Dedifferentiated amniotic fluid mesenchymal stem cell (primary cell): ENCODE measurements around the gene NOL7.

Source experiments
- DNase-seq: peaks from one replicate; pipeline ENCODE4 v3.0.0-alpha.2; 2016; ENCODE audit errors: extremely low spot score

NOL7 gene

GRCh38 chr6:13614926-13615791, at the start of gene NOL7:
Gene NOL7 (plus strand): TSS chr6:13615335. CDS start chr6:13615359, 24 bp downstream.
- DNase-seq: peak; percentile 99

- DNase-seq: no peak
Measured at GRCh38 chr6:13565921-13566320, 49.2 kb upstream of the NOL7 start.

GRCh38 chr6:13566500-13566899, 48.6 kb upstream of the NOL7 start:
- no peak for DNase-seq

- DNase-seq: no peak
Measured at GRCh38 chr6:13568970-13569369, 46.2 kb upstream of the NOL7 start.

- no peak for DNase-seq
Measured at GRCh38 chr6:13572240-13572639, 42.9 kb upstream of the NOL7 start.

GRCh38 chr6:13572951-13573654, 42.0 kb upstream of the NOL7 start:
- no peak for DNase-seq

- no peak for DNase-seq
Measured at GRCh38 chr6:13573669-13574110, 41.4 kb upstream of the NOL7 start.

- peak; percentile 86 for DNase-seq
Measured at GRCh38 chr6:13574149-13574570, 41.0 kb upstream of the NOL7 start.

GRCh38 chr6:13574571-13575376, 40.4 kb upstream of the NOL7 start, which contains the start of gene SIRT5:
Gene SIRT5 (plus strand): TSS chr6:13574601. CDS start chr6:13584111, 9,510 bp downstream.
- DNase-seq: peak; percentile 87

GRCh38 chr6:13575377-13575775, 39.8 kb upstream of the NOL7 start:
- peak; percentile 70 for DNase-seq

- DNase-seq: no peak
Measured at GRCh38 chr6:13576017-13576416, 39.1 kb upstream of the NOL7 start.

GRCh38 chr6:13577926-13578325, 37.2 kb upstream of the NOL7 start:
- DNase-seq: no peak

GRCh38 chr6:13579911-13580310, 35.2 kb upstream of the NOL7 start:
- no peak for DNase-seq

- DNase-seq: no peak
Measured at GRCh38 chr6:13581700-13582229, 33.4 kb upstream of the NOL7 start.

- no peak for DNase-seq
Measured at GRCh38 chr6:13586603-13587542, 28.3 kb upstream of the NOL7 start.

GRCh38 chr6:13589801-13590200, 25.3 kb upstream of the NOL7 start:
- DNase-seq: no peak

GRCh38 chr6:13590574-13591153, 24.5 kb upstream of the NOL7 start:
- DNase-seq: no peak

GRCh38 chr6:13591205-13591921, 23.8 kb upstream of the NOL7 start:
- DNase-seq: no peak

- no peak for DNase-seq
Measured at GRCh38 chr6:13593103-13593502, 22.0 kb upstream of the NOL7 start.

GRCh38 chr6:13593720-13594119, 21.4 kb upstream of the NOL7 start:
- DNase-seq: no peak
